Chondrocyte (in vitro differentiated cells): Measurements from ENCODE around the gene NRSN1. TPM values are rescaled to one million over a fixed set of nuclear protein-coding genes. Genes with fewer than 3 reads are reported as not detected.

Source experiments
- DNase-seq: peaks from one replicate; pipeline ENCODE4 v3.0.0; 2021; ENCODE audit warnings: mixed read lengths, low spot score
- H3K27ac Mint-ChIP-seq: one replicate; pipeline ENCODE4 v1.8.0; 2021; ENCODE audit warnings: mild to moderate bottlenecking, moderate library complexity, mixed read lengths; ENCODE audit not compliant: unreplicated experiment
- H3K27me3 Mint-ChIP-seq: 2 replicates; pipeline ENCODE4 v1.8.0; 2021; ENCODE audit warnings: low read depth, mixed read lengths
- H3K36me3 Mint-ChIP-seq: 2 replicates; pipeline ENCODE4 v1.8.0; 2021; ENCODE audit warnings: low read depth, mixed read lengths
- H3K4me1 Mint-ChIP-seq: 2 replicates; pipeline ENCODE4 v1.8.0; 2021; ENCODE audit warnings: low read depth, mild to moderate bottlenecking, mixed read lengths
- H3K4me3 Mint-ChIP-seq: one replicate; pipeline ENCODE4 v1.8.0; 2021; ENCODE audit warnings: mild to moderate bottlenecking, moderate library complexity, mixed read lengths; ENCODE audit not compliant: unreplicated experiment
- H3K9me3 Mint-ChIP-seq: 2 replicates; pipeline ENCODE4 v1.8.0; 2021; ENCODE audit warnings: low read depth, mixed read lengths
- total RNA-seq: library from RNA; stranded (reverse); gene quantifications from 3 replicates; pipeline ENCODE4 v1.2.1, GENCODE V29; 2021
- TF ChIP-seq, protein P1 (sequence below): fragments of 200-600 bp; sonication (generic); IDR thresholded peaks from 2 replicates; pipeline ENCODE4 v1.5.0; 2021; ENCODE audit warnings: antibody characterized with exemption, mild to moderate bottlenecking, moderate library complexity

NRSN1 gene
- total RNA-seq, 1 donor from 2014 or later = not detected

DNA sequence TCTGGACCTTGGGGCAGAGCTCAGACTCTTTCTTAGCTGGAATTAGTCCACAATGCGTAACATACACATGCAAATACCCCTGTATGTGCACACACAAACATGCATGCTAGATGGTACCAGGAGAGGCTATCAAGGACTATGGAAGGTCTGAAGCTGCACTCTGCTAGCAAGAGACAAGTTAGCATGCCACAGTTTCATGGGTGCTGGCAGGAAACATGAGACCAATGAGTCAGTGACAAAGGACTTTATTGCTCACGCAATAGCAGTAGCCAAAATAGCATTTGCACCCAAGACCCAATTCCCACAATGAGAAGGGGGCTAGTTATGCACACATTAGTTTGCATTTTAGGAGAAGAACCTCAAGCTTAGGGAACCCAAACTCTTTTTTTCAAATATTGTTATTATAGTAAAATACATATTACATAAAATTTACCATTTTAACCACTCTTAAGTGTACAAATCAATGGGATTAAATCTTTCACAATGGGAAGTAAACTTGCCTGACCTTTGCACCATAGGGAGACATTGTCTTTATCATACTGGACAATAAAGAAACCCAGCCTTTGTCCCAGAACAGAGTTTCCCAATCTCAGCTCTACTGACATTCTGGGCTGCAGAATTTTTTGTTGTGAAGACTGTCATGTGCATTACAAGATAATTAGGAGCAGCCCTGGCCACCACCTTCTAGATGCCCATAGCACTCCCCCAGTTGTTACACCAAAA, 69.1 kb downstream of the NRSN1 start:
- TF ChIP-seq, protein P1, sequence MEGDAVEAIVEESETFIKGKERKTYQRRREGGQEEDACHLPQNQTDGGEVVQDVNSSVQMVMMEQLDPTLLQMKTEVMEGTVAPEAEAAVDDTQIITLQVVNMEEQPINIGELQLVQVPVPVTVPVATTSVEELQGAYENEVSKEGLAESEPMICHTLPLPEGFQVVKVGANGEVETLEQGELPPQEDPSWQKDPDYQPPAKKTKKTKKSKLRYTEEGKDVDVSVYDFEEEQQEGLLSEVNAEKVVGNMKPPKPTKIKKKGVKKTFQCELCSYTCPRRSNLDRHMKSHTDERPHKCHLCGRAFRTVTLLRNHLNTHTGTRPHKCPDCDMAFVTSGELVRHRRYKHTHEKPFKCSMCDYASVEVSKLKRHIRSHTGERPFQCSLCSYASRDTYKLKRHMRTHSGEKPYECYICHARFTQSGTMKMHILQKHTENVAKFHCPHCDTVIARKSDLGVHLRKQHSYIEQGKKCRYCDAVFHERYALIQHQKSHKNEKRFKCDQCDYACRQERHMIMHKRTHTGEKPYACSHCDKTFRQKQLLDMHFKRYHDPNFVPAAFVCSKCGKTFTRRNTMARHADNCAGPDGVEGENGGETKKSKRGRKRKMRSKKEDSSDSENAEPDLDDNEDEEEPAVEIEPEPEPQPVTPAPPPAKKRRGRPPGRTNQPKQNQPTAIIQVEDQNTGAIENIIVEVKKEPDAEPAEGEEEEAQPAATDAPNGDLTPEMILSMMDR = no peak
- DNase-seq = no peak
- Mint-ChIP-seq H3K4me1 (no peaks in the 10 kb centered on the region), H3K9me3 (peaks cover 10% of the 10 kb centered on the region), H3K36me3 (peaks cover 4% of the 10 kb centered on the region), H3K27ac (no peak overlapping the region), H3K4me3 (no peak overlapping the region), H3K27me3 (peaks cover 14% of the 10 kb centered on the region)

DNA sequence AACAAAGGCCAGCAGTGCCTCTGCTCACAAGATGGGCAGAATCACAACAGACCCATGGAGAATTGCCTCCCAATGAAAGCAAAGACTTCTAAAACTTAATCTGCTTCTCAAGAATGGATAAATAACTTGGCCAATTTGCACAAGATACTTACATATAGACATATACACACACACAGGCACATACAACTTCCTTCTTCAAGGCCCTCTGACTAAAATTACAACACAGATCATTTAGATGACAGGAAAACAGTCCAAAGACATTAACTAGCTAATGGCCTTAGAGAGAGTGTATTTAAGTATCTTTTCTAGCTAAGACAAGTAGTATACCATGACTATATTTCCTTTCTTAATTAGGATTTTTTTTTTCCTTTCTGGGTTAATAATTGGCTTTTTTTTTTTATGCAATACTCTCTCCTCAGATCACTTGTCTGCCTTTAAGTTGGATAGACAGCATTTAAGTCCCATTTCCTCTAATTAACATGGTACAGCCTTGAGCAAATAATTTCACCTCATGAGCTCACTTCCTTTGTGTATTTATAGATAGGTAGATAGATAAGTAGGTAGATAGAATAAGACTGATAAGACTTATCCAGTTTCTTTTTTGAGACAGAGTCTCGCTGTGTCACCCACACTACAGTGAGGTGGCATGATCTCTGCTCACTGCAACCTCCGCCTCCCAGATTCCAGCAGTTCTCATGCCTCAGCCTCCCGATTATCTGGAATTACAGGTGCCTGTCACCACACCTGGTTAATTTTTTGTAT, 70.0 kb downstream of the NRSN1 start:
- DNase-seq = no peak
- Mint-ChIP-seq H3K9me3 (peaks cover 18% of the 10 kb centered on the region), H3K27ac (no peak overlapping the region), H3K27me3 (peaks cover 15% of the 10 kb centered on the region), H3K36me3 (peaks cover 6% of the 10 kb centered on the region), H3K4me1 (no peaks in the 10 kb centered on the region), H3K4me3 (no peak overlapping the region)
- TF ChIP-seq, protein P1 = no peak

Other genes starting within 250 kb of the NRSN1 start
- 0.15 to 0.30 TPM in 2 of 3 replicates, not detected in the other for gene DCDC2, start 231.8 kb downstream of the NRSN1 start, total RNA-seq